C4-2B (cell line): ENCODE measurements around the gene GCG.

Source experiments
- CTCF ChIP-seq: fragments of 450-650 bp; conservative IDR thresholded peaks from 2 replicates; pipeline ENCODE4 v1.5.1; 2017; ENCODE audit warnings: mild to moderate bottlenecking
- ZFX ChIP-seq: fragments of 450-650 bp; IDR thresholded peaks from 2 replicates; pipeline ENCODE4 v1.6.1; 2017

- TF ChIP-seq CTCF (no peak), ZFX (no peak)
These were observed 25.3 kb upstream of the GCG start for GRCh38 chr2:162177301-162177700.
